ENCODE measurements around the gene TMEM63C.

- TF ChIP-seq CTCF (IDR thresholded peaks at IDR 0.05) (no peak), EZH2 (IDR thresholded peaks at IDR 0.05; ENCODE audit: borderline replicate concordance, insufficient read depth, low read depth, low read length, poor library complexity, severe bottlenecking) (no peak)
Measured at GRCh38 chr14:77265561-77266335, 84.2 kb downstream of the TMEM63C start.
